DMS 273 (cell line): ENCODE data around the gene VSTM2L.

Experiments used
- DNase-seq: peaks from one replicate; lab custom pipeline; 2025; ENCODE audit not compliant: unreplicated experiment; lab: John Stamatoyannopoulos, UW

VSTM2L gene

DNA sequence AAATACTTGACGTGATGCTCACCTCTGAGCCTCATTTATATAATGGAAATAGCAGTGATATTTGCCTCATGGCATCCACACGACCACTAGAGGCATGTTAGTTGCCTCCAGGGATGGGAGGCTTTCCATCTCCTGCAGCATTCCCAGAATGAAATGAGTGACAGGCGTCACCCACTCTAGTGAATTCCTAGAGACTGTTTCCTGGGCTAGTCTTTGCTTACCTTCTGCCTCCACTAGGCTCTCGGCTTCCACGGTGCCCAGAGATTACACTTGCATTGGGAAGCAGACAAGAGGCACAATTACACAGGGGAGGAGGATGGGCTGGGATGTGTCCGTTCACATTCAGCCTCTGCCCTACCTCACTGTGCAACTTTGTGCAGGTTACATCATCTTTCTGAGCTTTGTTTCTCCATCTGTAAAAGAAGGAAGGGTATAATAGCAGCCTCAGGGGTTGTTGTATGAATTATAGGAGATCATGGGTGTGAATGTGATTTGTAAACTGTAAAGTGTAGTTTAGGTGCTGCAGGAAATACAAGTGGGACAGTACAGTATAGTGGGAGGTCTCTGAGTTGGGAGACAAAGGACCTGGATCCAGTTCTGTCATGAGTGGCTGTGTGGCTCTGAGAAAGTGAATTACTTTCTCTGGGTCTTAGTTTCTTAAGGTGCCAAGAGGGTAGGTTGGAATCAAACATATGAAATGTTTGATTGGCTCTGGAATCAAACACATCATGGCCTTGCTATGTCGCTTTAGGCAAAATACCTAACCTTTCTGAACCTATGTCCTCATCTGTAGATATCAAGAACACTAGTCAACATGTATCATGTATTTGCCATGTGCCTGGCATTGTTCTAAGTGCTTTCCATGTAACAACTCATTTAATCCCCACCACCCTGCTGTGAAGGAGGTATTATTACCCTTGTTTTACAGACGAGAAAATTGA lies 3.6 kb upstream of the VSTM2L start:
- no peak for DNase-seq

GRCh38 chr20:37901240-37901639 lies 1.7 kb upstream of the VSTM2L start:
- no peak for DNase-seq

DNA sequence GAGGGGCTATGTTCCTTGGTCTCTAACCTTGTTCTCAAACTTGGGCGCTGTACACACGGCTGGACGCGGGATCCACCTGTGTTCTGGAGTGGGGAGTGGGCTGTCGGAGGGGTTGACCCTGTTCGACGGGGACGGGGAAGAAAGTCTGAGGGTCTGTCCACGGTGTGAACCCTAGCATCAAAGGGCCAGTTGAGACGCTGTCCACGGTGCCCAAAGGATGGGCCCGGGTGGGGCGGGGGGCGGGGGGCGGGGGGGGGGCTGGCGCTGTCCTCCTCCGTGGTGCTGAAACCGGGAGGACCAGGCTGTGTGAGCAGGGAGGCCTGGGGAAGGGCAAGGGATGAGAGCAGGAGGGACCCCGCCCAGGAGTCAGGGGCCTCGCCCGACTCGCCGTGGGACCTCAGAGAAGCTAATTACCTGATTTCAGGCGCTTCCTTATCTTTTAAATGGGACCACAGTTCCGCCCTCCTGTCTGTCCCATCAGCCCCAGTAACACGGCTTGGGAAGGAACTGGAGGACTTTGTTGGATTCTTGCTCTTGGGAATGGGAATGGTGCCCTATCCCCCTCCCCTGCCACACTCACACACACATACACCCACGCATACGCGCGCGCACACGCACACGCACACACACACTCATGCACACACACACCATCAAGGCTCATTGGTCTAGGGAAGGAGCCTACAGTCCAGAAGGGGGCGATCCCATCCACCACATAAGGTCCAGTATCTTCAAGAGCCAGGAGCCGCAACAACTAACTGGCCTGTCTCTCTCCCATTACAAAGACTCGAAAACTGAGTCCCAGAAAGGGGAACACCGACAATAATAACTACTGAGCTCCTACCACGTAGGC lies 1.0 kb upstream of the VSTM2L start:
- DNase-seq = peak; percentile 81

DNA sequence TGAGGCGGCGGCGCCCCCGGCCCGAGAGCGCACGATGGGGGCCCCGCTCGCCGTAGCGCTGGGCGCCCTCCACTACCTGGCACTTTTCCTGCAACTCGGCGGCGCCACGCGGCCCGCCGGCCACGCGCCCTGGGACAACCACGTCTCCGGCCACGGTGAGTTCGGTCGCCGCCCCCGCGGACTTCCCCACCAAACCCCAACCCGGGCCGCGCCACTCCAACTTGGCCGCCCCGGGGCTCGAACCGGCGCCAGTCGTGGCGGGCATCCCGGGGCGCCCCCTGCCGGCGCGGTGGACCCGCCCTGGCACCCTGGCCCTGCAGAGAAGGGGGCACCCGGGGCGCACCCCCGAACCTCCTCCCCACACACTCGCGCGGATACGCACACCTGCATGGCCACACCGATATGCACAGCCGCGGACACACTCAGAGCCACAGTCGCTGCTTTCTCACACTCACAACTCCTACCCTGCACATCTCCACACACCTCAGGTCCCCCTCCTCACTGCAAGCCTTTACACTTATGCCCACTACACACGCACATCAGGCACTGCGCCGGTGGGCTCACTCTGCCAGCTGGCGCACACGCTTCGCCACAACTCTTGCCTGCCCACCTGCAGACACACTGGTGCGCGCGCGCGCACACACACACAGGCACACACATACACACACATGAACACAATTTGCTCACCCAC lies 535 bp downstream of the VSTM2L start:
- peak; percentile 69 for DNase-seq

GRCh38 chr20:37904008-37904642 lies 1.2 kb downstream of the VSTM2L start:
- DNase-seq = peak; percentile 32

DNA sequence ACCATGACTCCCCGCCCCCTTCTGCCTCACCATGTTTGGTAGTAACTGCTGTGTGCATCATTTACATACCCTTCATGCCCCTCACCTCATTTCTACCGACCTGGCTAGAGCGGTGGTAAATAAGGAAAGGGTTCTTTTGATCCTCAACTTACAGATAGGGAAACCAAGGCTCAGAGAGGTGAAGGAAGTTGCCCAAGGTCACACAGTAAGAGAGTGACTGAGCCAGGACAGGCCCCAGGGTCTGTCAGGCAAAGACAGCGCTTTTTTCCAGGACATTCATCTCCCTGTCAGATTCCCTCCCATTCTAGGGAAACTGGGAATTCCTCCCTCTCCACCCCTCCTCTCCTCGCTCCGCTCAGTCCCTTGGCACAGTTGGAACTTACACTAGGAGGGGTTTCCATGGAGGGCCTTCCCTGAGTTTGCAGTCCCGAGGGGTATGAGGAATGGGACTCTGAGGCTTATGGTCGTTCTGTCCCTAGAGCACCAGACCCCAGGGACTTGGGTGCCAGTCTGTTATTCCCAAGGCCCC lies 2.0 kb downstream of the VSTM2L start:
- no peak for DNase-seq

- DNase-seq = no peak
Observed at GRCh38 chr20:37905671-37906613, 3.0 kb downstream of the VSTM2L start.

GRCh38 chr20:37907330-37907676 lies 4.4 kb downstream of the VSTM2L start:
- peak; percentile 57 for DNase-seq

DNA sequence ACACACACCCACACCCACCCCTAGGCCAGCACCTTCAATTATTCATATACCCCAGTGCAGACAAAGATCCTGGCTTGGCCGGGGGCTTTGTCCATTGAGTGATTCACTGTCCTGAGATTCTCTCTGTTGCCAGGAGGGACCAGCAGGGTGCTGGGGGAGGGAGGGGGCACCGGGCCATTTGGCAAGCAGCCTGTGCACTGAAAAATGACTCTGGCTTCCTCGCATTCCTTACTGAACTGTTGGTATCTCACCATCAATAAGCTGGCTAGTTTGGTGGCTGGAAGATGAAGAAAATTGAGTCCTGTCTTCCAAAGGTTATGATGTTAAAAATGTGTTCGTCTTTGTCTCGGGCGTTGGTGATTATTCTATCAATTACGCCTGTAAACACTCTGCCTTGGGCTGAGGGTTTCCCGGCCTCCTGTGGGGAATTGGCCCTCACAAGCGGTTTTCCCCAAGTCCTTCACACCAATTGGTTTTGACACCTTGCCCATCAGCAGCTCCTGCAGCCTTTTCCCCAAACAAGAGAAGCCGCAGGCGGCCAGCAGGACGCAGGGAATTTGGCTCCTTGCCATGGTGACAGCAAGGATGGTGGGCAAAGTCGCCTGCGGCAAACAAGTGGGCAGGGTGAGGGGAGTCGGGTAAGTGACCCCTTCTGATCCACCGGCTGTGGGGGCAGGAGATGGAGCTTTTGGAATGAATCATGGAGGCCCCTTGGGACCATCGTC lies 4.9 kb downstream of the VSTM2L start:
- peak; percentile 84 for DNase-seq

GRCh38 chr20:37911261-37911660 lies 8.3 kb downstream of the VSTM2L start:
- DNase-seq = peak; percentile 48

- peak; percentile 92 for DNase-seq
Observed at GRCh38 chr20:37911838-37912281, 8.9 kb downstream of the VSTM2L start.

- DNase-seq = no peak
Observed at GRCh38 chr20:37912874-37913273, 9.9 kb downstream of the VSTM2L start.

GRCh38 chr20:37913567-37914366 lies 10.8 kb downstream of the VSTM2L start:
- peak; percentile 52 for DNase-seq

GRCh38 chr20:37914367-37914671 lies 11.4 kb downstream of the VSTM2L start:
- no peak for DNase-seq

DNA sequence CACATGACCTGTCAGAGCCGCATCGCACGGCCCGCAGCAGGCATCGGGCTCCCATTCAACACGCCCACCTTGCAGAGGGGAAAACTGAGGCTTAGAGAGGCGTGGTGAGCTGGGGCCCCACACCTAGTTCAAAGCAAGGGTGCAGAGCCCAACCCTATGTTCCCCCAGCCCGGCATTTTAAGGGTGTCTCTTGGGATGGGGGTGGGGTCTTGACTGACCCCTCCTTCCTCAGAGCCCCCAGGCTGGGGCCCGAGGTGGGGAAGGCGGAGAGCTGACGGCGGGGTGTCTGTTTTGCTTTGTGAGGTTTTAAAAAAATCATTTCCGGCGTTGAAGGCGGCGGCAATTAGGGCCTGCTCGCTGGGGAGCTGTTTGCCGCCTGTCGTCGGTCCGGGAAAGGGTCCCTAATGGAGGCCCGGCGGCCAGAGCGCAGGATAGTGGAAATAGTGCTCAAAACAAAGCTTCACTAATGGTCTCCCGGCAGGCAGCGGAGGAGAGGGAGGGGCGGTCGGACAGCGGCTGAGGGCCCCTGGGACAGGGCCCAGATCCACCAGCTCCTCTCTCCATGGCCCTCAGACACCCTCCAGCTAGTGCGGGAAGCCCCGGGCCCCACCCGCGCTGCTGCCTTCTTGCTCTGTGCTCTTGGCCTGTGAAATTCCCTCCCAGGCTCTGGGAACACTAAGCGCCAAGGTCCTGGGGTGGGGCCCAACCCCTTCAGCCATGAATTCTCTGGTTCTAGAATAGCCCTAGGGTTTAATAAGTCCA lies 11.9 kb downstream of the VSTM2L start:
- DNase-seq = peak; percentile 67

- DNase-seq = no peak
Observed at GRCh38 chr20:37915434-37915787, 12.5 kb downstream of the VSTM2L start.

DNA sequence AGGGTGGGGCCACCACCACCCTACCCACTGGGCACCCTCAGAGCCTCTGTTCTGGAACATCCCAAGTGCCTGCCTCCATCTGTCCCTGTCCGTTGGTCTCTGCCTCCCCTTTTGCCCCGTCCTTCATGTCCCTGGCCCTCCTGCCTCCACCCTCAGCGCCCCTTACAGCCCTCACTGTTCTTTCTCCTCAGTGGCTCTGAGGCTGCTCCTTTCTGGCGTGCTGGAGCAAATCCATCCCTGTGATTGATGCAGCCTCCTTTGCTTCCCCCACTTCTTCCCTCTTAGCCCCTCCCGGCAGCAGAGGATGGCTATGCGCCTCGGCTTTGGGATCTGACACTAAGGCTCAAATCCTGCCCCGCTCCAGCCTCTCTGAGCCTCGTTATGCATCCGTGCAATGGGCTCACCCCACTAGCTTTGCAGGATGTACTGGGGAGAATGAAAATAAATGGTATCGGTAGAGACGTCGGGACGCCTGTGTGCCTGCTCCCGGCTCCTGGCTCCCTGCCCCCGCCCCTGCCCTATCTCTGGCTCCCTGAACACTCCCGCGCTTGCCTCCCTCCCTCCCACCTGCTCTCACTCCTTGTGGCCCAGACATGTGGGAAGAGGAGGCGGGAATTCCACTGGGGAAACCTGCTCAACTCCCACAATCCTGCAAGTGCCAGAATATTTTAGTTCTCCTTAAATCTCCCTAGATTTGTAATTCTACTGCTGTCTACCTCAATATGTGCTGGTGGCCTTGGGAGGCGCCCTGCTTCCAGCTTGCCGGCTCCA lies 13.1 kb downstream of the VSTM2L start:
- peak; percentile 79 for DNase-seq
